T-helper 17 cell (primary cell): ENCODE measurements around the gene FAM171A2. TPM values are rescaled to one million over a fixed set of nuclear protein-coding genes. Genes with fewer than 3 reads are reported as not detected.
"Not testable (repeated sequence)": the region's sequence is repeated elsewhere in the genome, so short reads cannot be mapped to it uniquely, and the experiment has no call there.

Experiments
- ATAC-seq: fragments of 150-1000 bp; cut with Tn5 transposase; 2 replicates; pipeline ENCODE4 v1.10.0; 2021; ENCODE audit warnings: mild to moderate bottlenecking, moderate library complexity
- DNase-seq, 3 donors: peaks; one replicate each; pipeline versions ENCODE4 v3.0.0 to v3.0.0-alpha.2; 2020 to 2021
- H3K9me3 ChIP-seq: one replicate; pipeline ENCODE4 v1.7.0; 2013; ENCODE audit warnings: low read length, mild to moderate bottlenecking; ENCODE audit not compliant: control insufficient read depth, poor library complexity, severe bottlenecking
- H3K27ac Mint-ChIP-seq: one replicate; pipeline ENCODE4 v1.8.0; 2022; ENCODE audit warnings: mild to moderate bottlenecking, moderate library complexity, mixed read lengths
- H3K27me3 Mint-ChIP-seq: one replicate; pipeline ENCODE4 v1.8.0; 2022; ENCODE audit warnings: mixed read lengths
- H3K36me3 Mint-ChIP-seq: one replicate; pipeline ENCODE4 v1.8.0; 2022; ENCODE audit warnings: low read depth, mixed read lengths
- H3K4me1 Mint-ChIP-seq: one replicate; pipeline ENCODE4 v1.8.0; 2022; ENCODE audit warnings: mild to moderate bottlenecking, mixed read lengths
- H3K4me3 Mint-ChIP-seq: one replicate; pipeline ENCODE4 v1.8.0; 2022; ENCODE audit warnings: mild to moderate bottlenecking, moderate library complexity, mixed read lengths
- total RNA-seq, 4 donors: library from RNA in 2 of 4; stranded (reverse) in 2 of 4; gene quantifications; one replicate each; pipeline ENCODE4 v1.2.3 and lab custom pipeline; 2022 to 2026

The FAM171A2 gene
- total RNA-seq, 2 donors from 2014 or later = 0.07 to 0.31 TPM

DNA sequence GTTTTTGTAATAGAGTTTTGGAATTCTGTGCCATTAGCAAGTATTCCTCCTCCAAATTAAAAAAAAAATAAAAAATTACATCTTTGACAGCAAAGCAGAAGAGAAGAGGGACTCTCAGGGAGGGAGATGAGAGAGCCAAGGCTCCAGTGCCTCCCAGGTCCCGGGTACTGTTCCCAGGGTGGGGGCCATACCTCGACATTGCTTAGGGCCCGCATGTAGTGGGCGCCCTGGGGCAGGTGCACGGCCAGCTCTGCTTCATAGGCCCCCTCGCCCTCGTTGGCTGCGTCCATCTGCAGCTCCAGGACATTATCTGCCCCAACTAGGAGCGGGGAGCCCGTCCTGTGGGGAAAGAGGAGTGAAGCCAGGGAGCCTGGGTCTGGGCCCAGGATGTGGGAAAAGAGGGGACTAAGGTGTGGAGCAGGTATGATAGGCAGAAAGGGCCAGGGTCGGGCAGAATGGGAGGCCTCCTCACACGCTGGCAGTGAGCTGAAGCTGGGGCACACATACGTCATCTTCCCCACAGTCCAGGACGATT lies 14.6 kb upstream of the FAM171A2 start:
- peaks cover 41% of the 10 kb centered on the region for H3K27me3 Mint-ChIP-seq
- peaks cover 7% of the 10 kb centered on the region for H3K4me1 Mint-ChIP-seq
- H3K9me3 ChIP-seq = no peaks in the 10 kb centered on the region
- H3K4me3 Mint-ChIP-seq = no peak overlapping the region
- H3K27ac Mint-ChIP-seq = no peak overlapping the region
- no peak for ATAC-seq
- H3K36me3 Mint-ChIP-seq = no peaks in the 10 kb centered on the region
- no peak for DNase-seq

DNA sequence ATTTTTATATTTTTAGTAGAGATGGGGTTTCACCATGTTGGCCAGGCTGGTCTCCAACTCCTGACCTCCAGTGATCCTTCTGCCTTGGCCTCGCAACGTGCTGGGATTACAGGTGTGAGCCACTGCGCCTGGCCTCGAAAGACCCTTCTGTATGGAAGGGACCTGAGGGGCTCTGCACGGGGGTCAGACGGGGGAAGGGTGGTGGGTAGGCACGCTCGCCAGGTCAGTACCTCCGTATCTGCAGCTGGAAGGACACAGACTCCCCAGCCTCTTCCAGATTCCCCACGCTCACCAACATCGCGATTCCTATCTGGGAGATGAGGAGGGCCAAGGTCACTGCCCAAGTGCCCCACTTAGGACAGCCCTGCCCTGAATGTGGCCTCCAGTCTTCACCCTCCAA lies 13.1 kb upstream of the FAM171A2 start:
- ATAC-seq (no peak), DNase-seq (no peak)
- H3K36me3 Mint-ChIP-seq = no peaks in the 10 kb centered on the region
- peaks cover under 1% of the 10 kb centered on the region for H3K4me1 Mint-ChIP-seq
- no peaks in the 10 kb centered on the region for H3K9me3 ChIP-seq
- no peak overlapping the region for H3K4me3 Mint-ChIP-seq
- H3K27ac Mint-ChIP-seq = no peak overlapping the region
- H3K27me3 Mint-ChIP-seq = peaks cover 38% of the 10 kb centered on the region

DNA sequence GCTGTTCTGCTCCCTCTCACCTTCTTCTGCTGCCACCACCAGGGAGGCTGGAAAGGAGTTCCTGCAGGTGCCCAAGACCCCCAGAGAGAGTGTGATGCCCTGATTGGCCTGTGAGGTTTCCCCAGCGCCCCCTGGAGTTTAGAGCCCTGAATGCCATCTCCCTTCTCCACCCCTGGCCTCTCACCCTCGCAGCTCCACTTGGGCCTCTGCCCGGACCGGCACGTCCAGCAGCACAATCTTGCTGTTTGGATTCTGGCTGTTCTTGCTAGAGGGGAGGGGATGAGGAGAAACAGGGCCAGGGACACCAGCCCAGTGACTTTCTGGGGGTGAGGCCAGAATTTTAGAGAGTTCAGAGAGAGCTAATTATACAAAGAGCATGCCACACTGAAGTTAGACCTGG lies 12.5 kb upstream of the FAM171A2 start:
- peaks cover 37% of the 10 kb centered on the region for H3K27me3 Mint-ChIP-seq
- ATAC-seq (peak; percentile 40), DNase-seq (no peak)
- no peak overlapping the region for H3K4me3 Mint-ChIP-seq
- no peaks in the 10 kb centered on the region for H3K9me3 ChIP-seq
- H3K36me3 Mint-ChIP-seq = no peaks in the 10 kb centered on the region
- H3K4me1 Mint-ChIP-seq = no peaks in the 10 kb centered on the region
- H3K27ac Mint-ChIP-seq = no peak overlapping the region

DNA sequence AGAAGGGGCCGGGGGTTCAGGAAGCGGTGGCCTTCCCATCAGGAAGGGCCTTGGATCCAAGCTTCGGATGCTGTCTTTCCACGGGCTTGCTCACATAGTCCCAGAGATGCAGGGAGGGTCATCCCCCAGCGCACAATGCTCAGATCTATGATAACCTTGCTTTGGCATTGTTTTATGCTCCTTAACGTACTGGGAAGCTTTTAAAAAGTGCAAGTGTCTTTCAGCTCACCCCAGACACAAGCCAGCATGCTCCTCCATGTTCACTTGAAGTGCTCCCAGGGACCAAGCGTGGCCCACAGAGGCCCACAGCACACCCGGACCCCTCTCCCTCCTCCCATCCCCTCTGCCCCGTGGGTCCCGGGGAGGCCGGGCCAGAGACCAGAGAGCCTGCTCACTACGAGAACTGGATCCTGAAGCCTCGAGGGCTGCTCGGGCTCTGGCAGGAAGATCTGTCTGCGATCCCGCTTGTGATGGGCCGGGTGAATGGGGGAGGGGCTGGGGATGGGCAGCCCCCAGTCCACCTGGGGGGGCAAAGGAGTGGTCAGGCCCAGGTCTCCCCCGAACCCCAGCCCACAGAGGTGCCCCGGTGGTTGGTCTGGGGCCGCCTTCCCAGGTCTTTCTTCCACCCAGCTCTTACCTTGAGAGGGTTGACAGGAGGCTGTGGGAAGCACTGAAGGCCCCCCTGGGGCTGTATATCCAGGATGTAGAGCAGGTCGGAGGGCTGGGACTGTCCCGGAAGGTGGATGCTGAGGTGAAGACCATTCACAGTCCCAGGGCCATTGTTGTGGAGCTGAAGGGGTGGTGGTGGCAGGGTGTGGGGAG lies 11.8 kb upstream of the FAM171A2 start:
- DNase-seq = no peak
- Mint-ChIP-seq H3K4me3 (no peak overlapping the region), H3K27me3 (peaks cover 33% of the 10 kb centered on the region), H3K36me3 (no peaks in the 10 kb centered on the region), H3K27ac (no peak overlapping the region), H3K4me1 (no peaks in the 10 kb centered on the region)
- no peaks in the 10 kb centered on the region for H3K9me3 ChIP-seq
- no peak for ATAC-seq

DNA sequence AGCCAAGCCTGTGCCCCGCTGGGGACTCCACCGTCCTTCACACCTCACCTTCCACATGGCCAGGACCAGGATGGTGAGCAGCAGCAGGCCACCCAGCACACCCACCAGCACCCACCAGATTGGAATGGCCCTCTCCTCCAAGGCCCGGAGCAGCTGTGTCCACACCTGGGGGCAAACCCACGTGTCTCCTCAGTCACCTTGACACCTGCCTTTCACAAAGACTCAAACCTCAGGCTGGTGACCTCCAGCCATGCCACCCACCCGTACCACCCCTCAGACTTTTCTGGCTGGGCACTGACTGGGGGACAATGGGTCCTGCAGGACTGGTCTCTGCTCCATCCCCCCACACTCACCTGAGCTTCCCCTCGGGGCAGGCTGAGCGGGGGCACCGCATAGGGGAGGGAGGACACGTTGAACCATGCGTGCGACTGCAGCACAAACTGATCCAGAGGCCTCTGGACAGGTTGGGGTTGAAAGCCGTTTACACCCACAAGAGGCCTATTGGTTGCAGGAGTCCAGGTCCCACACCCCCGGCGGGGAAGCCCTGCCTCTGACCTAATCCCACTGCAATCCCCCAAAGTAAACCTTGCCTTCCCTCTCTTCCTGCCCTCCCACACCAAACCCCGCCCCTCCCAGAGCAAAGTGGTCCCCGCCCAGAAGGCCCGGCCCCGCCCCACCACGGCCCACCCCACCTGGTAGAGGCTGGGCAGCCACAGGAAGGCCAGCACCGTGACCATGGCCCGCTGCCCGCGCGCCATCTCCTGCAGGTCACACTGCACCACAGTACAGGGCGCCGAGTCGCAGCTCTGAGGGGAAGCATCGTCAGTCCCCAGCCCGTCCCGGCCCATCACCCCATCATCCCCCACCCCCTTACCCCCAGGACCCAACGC lies 10.9 kb upstream of the FAM171A2 start:
- no peak overlapping the region for H3K4me3 Mint-ChIP-seq
- H3K4me1 Mint-ChIP-seq = no peaks in the 10 kb centered on the region
- ATAC-seq = no peak
- H3K36me3 Mint-ChIP-seq = no peaks in the 10 kb centered on the region
- no peak for DNase-seq
- peaks cover 36% of the 10 kb centered on the region for H3K27me3 Mint-ChIP-seq
- H3K27ac Mint-ChIP-seq = no peak overlapping the region
- no peaks in the 10 kb centered on the region for H3K9me3 ChIP-seq

DNA sequence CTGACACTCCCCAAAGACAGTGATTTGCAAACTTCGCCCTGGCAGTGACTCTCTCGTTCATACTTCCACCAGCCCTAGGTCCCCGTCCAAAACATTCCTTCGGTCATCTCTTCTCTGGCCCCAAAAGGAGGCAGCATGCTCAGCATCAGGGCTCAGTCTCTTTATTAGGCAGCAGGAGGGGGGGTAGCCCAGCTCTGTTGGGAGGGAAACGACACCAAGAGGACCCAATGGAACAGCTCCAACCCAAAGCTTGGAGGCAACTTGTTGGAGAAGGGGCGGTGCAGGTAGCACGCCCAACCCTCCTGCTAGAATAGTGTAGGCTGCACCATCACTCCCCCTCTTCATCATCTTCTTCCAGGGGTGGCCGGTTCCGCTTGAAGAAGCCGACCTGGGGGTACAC lies 8.4 kb upstream of the FAM171A2 start:
- Mint-ChIP-seq H3K4me1 (peaks cover 2% of the 10 kb centered on the region), H3K27me3 (peaks cover 39% of the 10 kb centered on the region), H3K27ac (no peak overlapping the region), H3K4me3 (no peak overlapping the region), H3K36me3 (no peaks in the 10 kb centered on the region)
- ATAC-seq (no peak), DNase-seq (no peak)
- H3K9me3 ChIP-seq = no peaks in the 10 kb centered on the region

DNA sequence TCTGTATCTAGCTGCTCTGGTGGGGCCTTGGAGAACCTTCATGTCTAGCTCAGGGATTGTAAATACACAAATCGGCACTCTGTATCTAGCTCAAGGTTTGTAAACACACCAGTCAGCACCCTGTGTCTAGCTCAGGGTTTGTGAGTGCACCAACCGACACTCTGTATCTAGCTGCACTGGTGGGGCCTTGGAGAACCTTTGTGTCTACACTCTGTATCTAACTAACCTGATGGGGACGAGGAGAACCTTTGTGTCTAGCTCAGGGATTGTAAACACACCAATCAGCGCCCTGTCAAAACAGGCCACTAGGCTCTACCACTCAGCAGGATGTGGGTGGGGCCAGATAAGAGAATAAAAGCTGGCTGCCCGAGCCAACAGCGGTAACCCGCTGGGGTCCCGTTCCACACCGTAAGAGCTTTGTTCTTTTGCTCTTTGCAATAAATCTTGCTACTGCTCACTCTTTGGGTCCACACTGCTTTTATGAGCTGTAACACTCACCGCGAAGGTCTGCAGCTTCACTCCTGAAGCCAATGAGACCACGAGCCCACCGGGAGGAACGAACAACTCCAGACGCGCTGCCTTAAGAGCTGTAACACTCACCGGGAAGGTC lies 5.9 kb upstream of the FAM171A2 start:
- H3K27ac Mint-ChIP-seq, ATAC-seq, H3K9me3 ChIP-seq, DNase-seq, H3K36me3 Mint-ChIP-seq, H3K4me3 Mint-ChIP-seq, H3K4me1 Mint-ChIP-seq: not testable (repeated sequence)
- H3K27me3 Mint-ChIP-seq = peaks cover 57% of the 10 kb centered on the region

DNA sequence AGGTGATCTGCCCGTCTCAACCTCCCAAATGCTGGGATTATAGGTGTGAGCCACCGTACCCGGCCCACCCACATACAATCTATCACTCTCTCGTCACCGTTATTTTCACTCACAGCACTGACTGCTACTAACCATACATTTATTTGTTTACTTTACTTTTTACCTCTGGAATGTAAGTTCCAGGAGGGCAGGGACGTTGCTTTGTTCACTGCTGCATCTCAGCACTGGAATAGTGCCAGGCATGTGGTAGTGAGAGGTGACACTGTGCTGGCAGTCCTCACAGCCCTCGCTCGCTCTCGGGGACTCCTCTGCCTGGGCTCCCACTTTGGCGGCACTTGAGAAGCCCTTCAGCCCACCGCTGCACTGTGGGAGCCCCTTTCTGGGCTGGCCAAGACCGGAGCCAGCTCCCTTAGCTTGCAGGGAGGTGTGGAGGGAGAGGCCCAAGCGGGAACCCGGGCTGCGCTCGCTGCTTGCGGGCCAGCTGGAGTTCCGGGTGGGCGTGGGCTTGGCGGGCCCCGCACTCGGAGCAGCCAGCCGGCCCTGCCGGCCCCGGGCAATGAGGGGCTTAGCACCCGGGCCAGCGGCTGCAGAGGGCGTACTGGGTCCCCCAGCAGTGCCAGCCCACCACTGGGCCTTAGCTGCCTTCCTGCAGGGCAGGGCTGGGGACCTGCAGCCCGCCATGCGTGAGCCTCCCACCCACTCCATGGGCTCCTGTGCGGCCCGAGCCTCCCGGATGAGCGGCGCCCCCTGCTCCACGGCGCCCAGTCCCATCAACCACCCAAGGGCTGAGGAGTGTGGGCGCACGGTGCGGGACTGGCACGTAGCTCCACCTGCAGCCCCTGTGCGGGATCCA lies 5.0 kb upstream of the FAM171A2 start:
- peaks cover 58% of the 10 kb centered on the region for H3K27me3 Mint-ChIP-seq
- not testable (repeated sequence) for H3K36me3 Mint-ChIP-seq, DNase-seq, H3K9me3 ChIP-seq, H3K4me3 Mint-ChIP-seq, ATAC-seq, H3K4me1 Mint-ChIP-seq, H3K27ac Mint-ChIP-seq

DNA sequence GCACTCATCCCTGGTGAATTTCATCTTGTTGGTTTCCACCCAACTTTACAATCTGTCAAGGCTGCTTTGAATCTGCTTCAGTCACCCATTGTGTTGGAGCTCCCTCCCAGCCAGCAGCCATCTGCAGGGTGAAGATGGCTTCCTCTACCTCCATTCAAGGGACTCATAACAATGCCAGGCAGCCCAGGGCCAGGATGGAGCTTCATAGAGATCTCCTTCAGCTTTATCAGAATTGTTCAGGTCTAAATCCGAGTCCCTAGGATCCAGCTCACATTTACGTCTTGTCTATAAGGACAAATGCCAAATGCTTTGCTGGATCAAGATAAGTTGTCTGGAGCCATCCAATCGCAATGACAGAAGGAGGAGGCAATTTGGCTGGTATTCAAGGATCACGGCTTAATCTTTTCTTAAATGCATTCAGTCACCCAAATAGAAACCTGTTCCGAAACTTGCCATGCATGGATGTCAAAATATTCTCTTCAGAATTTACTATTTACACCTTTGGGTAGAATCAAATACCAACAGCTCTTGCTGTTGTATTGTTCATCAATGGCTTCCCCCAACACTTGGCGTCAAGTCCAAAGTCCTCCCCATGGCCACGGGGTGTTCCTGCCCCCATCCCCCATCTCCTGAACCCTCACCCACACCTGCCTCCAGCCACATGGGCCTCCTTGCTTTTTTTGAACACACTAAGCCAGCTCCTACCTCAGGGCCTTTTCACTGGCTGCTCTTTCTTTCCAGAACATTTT lies 3.8 kb upstream of the FAM171A2 start:
- H3K27me3 Mint-ChIP-seq = peaks cover 49% of the 10 kb centered on the region
- DNase-seq = no peak

DNA sequence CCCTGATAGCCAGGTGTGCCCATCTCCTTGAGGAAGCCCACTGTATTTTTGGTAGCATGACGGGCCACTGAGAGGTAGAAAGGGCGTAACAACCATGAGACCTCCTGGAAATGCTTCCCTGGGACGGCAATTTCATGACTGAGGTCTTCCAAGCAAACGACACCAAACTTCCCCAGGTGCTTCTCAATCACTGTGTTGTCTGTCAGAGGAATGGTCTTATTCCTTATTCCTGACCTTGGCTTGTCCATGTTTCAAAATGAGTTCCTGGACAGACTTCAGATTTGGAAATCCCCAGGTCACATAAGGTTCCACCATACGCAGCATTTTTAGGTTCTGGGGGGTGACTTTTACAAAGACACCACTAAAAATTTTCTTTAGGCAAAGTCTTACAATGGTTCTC lies 1.4 kb upstream of the FAM171A2 start:
- not testable (repeated sequence) for ATAC-seq, DNase-seq, H3K9me3 ChIP-seq, H3K36me3 Mint-ChIP-seq, H3K4me3 Mint-ChIP-seq, H3K4me1 Mint-ChIP-seq, H3K27ac Mint-ChIP-seq
- peaks cover 50% of the 10 kb centered on the region for H3K27me3 Mint-ChIP-seq

More for the DNA sequence above, 3.8 kb upstream of the FAM171A2 start:
- Mint-ChIP-seq H3K36me3 (no peaks in the 10 kb centered on the region), H3K4me3 (no peak overlapping the region), H3K4me1 (peaks cover 2% of the 10 kb centered on the region), H3K27ac (no peak overlapping the region)
- ATAC-seq = no peak
- no peaks in the 10 kb centered on the region for H3K9me3 ChIP-seq

DNA sequence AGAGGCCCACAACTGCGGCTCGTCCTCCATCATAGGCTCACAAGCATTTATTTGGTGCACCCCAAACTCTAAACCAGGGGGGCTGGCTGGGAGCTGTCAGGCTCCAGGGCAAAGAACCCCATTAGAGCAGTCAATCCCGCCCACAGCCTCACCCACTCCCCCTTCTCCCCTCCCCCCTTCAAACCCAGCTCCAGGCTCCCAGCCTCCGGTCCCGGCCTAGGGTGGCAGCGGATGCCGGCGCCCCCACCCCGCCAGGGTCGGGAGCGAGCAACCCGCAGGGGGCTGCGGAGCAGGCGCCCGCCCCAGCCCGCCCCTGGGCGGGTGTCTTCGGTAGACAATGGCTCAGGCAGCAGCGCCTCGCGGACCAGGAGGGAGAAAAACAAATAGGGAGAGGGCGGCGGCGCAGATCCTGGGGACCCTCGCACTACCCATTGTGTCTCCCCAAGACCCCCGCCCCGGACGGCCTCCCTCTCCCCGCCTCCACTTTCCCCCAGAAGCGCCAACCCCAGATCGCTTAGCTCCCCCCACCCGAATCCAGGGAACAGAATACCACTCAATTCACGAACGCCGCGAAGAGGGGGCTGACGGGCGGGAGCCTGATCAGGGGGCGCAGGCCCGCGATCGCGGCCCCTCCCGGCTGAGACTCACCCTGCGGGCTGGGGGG lies 572 bp downstream of the FAM171A2 start:
- H3K36me3 Mint-ChIP-seq = no peaks in the 10 kb centered on the region
- DNase-seq (no peak), ATAC-seq (peak; percentile 28)
- peaks cover 10% of the 10 kb centered on the region for H3K4me1 Mint-ChIP-seq
- peaks cover 44% of the 10 kb centered on the region for H3K27me3 Mint-ChIP-seq
- H3K4me3 Mint-ChIP-seq = peak overlapping the region; percentile 80
- no peaks in the 10 kb centered on the region for H3K9me3 ChIP-seq
- H3K27ac Mint-ChIP-seq = no peak overlapping the region
